GM18502 (cell line): ENCODE results near the gene TRPM2.

ENCODE experiments used
- ATAC-seq: cut with Tn5 transposase; IDR thresholded peaks from one replicate; pipeline ENCODE4 v1.9.1; 2021; ENCODE audit warnings: mild to moderate bottlenecking; ENCODE audit not compliant: unreplicated experiment, poor library complexity

The TRPM2 gene

DNA sequence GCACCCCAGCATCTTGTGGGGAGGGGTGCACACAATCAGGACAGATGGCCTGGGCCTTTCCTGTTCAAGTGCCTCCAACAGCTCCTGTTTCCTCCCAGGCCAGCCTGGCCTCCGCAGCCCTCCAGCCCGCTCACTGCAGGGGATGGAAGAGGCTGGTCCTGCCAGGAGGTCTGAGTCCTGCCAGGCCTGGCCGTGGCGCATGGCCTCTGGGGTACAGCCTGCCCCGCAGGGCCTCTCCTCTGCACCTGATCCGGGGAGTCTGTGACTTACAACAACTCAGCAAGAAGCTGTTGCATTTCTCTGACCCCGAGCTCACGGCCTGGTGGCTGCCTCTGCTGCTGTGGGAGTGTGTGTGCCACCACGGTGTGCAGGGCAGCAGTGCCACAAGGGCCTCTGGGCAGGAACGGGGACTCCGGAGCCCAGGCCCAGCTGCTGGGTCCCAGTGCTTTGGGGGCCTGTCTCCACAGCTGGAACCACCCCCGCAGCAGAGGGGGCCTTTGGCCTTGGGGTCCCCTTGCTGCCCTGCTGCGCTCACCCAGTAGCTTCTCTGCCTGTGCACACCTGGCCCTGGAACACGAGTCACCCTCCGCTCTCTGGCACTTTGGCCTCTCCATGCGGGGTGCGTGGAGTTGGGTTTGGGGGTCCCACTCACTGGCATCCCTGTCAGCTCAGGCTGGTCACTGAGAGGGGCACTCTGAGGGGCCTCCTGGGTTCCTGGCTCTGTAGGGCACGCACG is 84.4 kb downstream of the TRPM2 start:
- ATAC-seq = no peak

DNA sequence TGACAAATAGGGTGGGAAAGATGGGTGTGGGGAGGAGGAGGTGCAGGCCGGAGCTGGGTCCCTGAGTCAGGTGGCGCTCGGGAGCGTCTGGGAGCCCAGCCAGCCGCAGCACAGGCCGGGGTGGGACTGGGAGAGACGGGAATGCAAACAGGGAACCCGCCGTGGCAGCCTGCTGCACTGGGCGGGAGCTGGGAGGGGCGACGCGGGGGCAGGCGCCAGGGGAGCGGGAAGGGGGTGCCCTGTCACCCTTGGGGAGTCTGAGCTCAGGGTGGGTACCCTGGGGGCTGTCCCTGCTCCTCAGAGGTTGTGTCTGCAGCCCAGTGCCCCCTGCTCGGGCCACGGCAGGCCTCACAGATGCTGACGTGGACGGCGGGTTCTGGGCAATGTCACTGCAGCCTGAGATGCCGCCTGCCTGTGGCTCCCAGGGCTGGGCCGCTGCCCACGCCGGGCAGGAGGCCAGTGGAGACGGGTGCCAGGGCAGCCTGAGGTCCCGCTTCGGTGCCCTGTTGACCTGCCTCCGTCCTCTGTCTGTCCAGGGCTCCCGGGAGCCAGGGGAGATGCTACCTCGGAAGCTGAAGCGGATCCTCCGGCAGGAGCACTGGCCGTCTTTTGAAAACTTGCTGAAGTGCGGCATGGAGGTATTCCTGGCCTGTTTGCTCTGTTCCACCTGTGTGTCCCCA is 85.2 kb downstream of the TRPM2 start:
- no peak for ATAC-seq

DNA sequence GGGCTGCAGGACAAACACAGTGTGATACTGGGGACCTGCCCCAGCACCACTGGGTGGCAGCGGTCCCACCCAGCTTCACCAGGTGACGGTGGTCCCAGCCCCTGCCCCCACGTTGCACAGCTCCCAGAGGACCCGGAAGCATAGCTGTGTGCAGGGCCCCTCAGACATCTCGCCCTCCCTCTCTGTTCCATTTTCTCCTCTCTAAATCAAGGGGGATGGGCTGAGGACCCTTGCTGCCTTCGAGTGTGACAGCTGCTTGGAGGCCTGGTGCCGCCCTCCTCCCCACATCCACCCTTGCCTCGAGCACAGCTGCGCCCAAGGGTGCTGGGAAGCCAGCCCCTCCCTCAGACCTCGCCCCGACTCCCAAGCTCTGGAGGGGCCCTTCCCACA is 85.8 kb downstream of the TRPM2 start:
- ATAC-seq = no peak

DNA sequence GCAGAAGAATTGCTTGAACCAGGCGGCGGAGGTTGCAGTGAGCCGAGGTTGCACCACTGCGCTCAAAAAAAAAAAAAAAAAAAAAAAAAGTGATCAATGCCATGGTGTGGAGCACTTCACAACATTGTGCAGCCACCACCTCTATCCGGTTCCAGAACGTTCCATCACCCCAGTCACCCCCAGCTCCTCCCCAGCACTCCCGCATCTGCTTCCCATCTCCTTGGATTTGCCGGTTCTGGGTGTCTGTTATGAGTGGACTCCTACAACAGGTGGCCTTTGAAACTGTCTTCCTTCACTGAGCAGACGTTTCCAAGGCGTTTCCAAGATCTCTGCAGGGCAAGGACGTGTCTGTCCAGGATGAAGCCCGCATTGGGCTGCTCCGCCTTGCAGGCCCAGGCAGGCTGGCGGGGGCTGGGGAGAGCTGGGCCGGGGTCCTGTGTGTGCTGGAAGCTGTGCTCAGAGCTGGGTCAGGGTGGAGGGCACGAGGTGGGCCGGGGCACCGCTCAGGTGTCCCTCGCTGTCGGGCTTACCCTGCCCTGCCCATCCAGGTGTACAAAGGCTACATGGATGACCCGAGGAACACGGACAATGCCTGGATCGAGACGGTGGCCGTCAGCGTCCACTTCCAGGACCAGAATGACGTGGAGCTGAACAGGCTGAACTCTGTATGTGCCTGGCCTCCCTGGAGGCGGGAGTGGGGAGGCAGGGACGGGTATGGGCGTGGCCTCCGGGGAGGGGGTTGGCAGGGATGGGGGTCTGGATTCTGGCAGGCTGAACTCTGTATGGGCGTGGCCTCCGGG is 87.0 kb downstream of the TRPM2 start:
- no peak for ATAC-seq

DNA sequence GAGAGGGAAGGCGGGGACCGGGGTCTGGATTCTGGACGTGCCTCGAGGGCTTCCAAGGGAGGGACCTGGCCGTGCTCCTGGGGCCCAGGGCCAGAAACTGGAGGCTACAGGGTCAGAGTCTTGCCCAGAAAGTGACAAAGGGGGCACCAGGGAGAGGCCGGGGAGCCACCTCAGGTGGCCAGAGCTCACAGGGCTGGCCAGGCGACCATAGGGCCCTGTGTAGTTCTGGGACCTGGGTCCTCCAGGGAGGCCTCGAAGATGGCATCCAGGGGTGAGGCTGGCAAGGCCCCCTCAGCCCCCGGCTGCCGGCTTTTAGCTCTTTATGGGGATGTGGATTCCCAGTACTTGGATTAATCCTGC is 87.6 kb downstream of the TRPM2 start:
- no peak for ATAC-seq

DNA sequence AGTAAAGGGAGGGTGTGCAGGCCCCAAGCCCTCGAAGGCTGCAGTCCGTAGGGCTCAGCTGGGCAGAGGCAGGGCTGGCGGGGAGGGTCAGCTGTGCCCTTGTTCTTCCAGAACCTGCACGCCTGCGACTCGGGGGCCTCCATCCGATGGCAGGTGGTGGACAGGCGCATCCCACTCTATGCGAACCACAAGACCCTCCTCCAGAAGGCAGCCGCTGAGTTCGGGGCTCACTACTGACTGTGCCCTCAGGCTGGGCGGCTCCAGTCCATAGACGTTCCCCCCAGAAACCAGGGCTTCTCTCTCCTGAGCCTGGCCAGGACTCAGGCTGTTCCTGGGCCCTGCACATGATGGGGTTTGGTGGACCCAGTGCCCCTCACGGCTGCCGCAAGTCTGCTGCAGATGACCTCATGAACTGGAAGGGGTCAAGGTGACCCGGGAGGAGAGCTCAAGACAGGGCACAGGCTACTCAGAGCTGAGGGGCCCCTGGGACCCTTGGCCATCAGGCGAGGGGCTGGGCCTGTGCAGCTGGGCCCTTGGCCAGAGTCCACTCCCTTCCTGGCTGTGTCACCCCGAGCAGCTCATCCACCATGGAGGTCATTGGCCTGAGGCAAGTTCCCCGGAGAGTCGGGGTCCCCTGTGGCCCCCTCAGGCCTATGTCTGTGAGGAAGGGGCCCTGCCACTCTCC is 88.3 kb downstream of the TRPM2 start:
- no peak for ATAC-seq

DNA sequence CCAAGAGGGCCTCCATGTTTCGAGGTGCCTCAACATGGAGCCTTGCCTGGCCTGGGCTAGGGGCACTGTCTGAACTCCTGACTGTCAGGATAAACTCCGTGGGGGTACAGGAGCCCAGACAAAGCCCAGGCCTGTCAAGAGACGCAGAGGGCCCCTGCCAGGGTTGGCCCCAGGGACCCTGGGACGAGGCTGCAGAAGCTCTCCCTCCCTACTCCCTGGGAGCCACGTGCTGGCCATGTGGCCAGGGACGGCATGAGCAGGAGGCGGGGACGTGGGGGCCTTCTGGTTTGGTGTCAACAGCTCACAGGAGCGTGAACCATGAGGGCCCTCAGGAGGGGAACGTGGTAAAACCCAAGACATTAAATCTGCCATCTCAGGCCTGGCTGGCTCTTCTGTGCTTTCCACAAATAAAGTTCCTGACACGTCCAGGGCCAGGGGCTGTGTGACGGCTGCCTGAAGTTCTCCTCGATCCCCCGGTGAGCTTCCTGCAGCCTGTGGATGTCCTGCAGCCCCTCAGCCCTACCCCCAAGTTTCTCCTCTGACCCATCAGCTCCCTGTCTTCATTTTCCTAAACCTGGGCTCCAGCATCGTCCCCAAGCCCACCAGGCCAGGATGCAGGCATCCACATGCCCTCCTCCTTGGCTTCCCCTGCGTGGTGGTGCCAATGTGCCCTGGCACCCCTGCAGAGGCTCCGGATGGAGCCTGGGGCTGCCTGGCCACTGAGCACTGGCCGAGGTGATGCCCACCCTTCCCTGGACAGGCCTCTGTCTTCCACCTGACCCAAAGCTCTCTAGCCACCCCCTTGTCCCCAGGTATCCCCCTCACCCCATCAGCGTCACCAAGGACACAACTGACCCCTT is 89.1 kb downstream of the TRPM2 start:
- ATAC-seq = no peak

DNA sequence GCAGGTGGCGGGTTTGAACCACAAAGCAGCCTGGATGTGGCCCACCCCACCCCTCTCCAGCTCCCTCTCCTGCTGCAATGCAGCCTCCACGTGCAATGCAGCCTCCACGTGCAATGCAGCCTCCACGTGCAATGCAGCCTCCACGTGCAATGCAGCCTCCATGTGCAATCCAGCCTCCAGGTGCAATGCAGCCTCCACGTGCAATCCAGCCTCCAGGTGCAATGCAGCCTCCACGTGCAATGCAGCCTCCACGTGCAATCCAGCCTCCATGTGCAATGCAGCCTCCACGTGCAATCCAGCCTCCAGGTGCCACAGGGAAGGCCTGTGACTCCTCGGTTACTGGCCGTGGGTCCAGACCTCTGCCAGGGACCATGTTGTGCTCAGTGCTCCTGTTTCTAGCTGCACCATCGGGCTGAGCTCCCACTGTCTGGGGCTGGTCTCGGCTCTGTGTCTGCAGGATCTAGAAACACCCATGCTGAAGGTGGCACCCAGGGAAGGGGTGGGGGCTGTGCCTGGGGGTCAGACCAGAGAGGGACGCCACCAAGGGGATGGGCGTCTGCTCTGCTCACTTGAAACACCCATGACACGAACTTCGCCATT is 90.0 kb downstream of the TRPM2 start:
- ATAC-seq = no peak

DNA sequence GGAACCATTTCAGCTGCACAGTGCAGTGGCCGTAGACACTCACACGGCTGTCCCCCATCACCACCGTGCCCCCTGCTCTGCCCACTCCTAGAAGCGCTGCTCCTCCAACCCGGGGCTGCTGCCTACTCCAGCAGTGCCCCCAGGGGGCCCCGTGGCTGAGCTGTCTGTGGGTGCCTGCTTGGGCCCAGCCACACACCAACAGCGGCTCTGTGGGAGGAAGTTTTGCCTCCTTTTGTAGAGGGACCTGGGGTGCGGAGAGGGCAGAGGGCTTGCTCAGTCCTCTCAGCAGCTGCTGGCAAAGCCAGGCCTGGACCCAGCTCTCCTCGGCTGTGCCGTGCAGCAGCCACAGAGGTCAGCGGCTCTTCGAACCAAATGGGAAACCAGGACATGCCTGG is 90.5 kb downstream of the TRPM2 start:
- no peak for ATAC-seq

DNA sequence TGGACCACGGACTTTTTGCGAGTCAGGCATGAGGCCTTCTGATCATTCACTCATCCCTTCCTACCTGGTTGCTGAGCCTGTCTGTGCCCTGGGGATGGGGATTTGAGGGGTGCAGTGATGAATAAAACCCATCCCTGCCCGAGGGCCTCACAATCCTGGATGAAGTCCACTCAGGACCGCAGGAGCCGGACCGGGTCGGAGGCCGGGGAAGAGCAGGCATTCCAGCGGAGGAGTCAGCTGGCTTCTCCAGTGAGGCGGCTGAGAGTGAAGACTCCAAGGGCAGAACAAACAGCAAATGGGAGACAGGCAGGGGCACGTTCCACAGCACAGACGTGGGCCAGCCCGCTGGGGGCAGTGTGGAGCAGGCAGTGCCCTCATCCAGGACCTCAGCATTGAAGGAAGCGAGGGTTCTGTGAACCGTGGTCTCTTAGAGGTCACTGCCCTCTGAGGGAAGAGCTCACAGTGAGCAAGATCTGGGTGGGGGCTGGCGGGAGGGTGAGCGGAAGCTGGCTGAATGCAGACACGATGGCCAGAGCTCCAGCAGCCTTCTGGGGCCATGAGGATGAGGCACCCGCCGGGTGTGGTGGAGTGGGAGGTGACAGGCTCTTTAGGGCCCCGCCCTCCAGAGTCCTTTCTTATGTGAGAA is 91.0 kb downstream of the TRPM2 start:
- ATAC-seq = no peak

DNA sequence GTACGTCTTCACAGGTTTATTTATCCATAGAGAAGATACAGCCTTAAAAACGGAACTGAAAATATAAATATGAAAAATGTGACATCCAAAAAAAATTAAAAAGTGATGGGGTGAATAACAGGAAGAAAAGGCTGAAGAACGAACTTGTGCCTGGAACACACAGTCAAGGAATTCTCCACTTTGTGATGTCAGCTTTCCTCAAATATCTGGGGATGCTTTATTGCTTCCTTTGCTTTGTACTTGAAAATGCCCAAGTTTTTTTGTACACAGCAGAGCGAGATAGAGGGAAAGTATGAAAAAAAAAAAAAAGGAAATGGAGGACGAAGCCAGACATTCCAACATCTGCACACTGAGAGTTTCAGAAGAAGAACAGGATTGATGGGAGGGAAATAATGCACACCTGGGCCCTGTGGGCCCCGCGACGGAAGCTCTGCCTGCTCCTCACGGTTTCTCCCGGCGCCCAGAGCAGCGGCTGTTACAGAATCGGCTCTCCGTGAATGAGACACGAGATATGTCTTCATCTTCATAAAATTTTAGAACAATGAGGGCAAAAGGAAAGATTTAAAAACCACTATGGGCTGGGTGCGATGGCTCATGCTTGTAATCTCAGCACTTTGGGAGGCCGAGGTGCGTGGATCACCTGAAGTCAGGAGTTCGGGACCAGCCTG is 91.9 kb downstream of the TRPM2 start:
- ATAC-seq = no peak

DNA sequence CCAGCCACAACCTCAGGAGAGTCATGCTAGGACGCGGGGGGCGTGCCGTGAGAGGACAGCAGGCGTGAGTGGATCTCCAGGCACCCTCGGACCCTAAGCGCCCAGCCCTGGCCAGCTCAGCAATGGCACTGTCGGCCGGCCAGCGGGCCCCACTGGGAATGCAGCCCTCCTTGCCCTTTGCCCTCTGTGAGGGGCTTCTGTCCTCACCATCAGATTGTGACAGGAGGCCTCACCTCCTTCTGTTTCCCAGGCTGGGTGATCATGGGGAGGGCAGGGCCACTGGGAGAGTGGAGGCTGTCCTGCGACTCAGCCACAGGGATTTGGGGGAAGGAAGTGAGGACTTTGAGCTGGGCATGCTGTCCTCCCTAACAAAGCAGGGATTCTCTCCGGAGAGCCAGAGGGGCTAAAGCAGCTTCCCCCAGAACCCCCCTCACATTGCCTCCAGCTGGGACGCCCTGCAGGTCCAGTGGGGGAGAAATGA is 95.3 kb downstream of the TRPM2 start:
- no peak for ATAC-seq

DNA sequence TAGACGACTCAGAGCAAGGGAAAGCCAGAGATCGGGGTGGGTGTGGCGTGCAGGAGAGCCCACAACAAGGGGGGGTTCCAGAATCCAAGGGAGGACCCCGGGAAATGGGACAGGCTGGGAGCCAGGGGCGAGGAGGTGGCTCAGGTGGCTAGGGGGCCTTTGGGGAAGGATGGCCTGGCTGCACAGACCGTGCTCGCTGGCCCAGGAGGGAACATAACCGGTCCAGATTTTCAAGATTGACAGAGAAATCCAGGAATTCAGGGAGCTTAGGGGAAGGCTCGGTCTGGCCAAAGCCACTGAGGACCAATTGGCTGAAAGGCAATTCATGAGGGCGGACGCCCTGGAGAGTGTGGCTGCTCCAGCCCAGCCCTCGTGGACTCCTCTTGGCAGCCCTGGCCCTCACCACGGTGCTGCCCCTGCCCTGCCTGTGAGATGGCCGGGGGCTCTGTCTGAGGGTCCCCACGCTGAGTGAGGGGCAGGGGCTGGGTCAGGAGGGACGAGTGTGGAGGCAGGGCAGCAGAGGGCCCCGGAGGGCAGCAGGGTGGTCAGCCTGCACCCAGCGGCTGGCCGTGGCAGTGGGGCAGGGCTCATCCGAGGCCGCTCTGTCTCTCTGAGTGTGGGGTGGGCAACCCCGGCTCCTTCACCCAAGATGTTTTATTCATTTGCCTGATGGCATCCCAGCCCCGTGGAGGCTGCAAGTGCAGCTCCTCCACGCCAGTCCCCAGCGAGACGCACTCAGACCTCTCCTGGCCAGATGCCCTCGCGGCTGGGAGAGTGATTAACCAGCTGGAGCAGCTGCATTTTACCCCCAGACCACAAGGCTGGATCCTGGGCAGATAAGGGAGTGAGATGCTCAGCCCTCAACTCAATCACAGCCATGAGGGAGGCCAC is 96.3 kb downstream of the TRPM2 start:
- ATAC-seq = no peak

DNA sequence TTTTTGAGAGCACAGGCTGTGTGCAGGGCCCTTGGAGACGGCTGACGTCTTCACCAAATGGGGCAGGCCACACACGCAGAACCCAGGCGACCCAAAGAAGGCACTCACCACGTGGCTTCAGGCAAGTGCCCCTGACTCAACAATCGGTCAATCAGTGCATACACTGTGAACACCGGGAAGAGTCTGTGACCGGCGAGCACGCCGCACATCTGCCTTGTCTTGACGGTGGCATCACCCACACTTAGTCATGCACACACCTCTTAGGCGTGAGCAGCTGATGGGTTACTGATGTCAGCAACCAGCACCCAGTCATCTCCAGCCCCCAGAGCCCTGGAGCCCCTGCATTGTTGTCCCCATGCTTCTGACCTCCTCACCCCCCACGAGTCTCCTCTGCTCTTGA is 97.0 kb downstream of the TRPM2 start:
- ATAC-seq = no peak

DNA sequence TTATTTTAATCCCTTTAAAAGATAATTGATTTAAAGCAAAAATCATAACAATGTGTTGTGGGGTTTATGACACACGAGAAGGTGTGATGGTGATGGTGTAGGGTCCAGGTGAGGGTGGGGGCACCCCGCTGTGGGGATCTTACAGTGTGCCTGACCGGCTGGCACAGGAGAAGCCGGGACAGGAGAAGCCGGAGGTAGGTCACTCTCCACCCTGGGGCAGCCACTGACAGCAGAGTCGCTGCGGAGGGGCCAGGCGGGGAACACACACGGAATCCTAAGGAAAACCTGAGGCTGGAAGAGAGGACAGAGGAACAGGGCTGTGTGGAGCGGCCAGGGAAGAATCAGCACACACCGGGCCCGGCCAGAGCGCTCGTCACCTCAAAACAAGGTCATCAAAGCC is 97.6 kb downstream of the TRPM2 start:
- no peak for ATAC-seq

DNA sequence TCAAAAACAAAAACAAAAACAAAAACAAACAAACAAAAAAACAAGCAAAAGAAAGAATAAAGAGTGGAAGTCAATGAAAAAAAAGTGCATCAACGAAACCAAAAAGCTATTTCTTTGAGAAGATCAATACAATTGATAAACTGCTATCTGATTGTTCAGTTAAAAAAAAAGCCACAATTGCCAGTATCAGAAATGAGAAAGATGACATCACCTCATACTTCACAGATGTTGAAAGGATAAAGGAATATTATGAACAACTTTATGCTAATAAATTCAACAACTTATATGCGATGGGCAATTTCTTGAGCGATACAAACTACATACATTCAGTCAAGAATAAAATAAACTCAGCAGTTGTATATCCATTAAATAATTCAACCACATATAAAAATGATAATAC is 99.7 kb downstream of the TRPM2 start:
- ATAC-seq = no peak

DNA sequence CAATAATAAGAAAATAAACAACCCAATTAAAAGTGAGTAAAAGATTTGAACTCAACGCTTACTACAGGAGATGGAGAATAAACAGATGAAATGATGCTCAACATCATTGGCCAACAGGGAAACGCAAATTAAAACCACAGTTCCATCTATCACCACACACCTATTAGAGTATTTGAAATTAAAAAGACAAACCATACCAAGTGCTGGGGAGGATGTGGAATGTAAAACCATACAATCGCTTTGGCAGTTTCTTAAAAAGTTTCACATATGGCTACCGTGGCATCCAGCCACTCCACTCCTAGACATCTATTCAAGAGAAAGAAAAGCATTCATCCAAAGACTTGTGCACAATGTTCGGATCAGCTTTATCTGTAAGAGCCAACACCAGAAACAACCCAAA is 100.6 kb downstream of the TRPM2 start:
- no peak for ATAC-seq
